Measurements from ENCODE around the gene PEX3. TPM values are rescaled to one million over a fixed set of nuclear protein-coding genes. Genes with fewer than 3 reads are reported as not detected.

Gene PEX3
- total and polyA plus RNA-seq, 10 donors = 9.0 to 21.2 (median 14.4) TPM

GRCh38 chr6:143485967-143486366 is 35.4 kb downstream of the PEX3 start:
- intact Hi-C loops (cut with DNase I; ENCODE audit: low total_unique reads) = no loop called here
- H3K27me3 ChIP-seq (replicated peaks in 1 of 7) = no peaks in the 10 kb centered on the region
- no peak overlapping the region for H3K27ac ChIP-seq
- no peak for TF ChIP-seq CTCF (IDR thresholded peaks at IDR 0.05 in 8 of 11, conservative IDR thresholded peaks at IDR 0.05 in 3 of 11)
- TF ChIP-seq POLR2AphosphoS5 (IDR thresholded peaks at IDR 0.05) = no peak
- no peak for TF ChIP-seq POLR2A (IDR thresholded peaks at IDR 0.05)
- H3K4me3 ChIP-seq = no peak overlapping the region
- H3K36me3 ChIP-seq = peaks cover 0 to 21% (median 2%) of the 10 kb centered on the region in 6 donors
- DNase-seq = no peak
- 81 to 91% (median 90%) methylated on average over 2 of the region's 2 CpGs for WGBS, 5 donors
- no peaks in the 10 kb centered on the region for H3K4me1 ChIP-seq
- H3K9me3 ChIP-seq = no peaks in the 10 kb centered on the region

- H3K4me1 ChIP-seq = no peaks in the 10 kb centered on the region
- no peak overlapping the region for H3K4me3 ChIP-seq
- intact Hi-C loops (cut with DNase I; ENCODE audit: low total_unique reads) = no loop called here
- H3K27ac ChIP-seq = no peak overlapping the region
- no peaks in the 10 kb centered on the region for H3K9me3 ChIP-seq
- 94 to 97% (median 95%) methylated on average over 3 of the region's 3 CpGs for WGBS, 5 donors
- TF ChIP-seq POLR2A (IDR thresholded peaks at IDR 0.05) = no peak
- TF ChIP-seq POLR2AphosphoS5 (IDR thresholded peaks at IDR 0.05) = no peak
- no peak for TF ChIP-seq CTCF (IDR thresholded peaks at IDR 0.05 in 8 of 11, conservative IDR thresholded peaks at IDR 0.05 in 3 of 11)
- DNase-seq = no peak
- peaks cover 0 to 13% (median 2%) of the 10 kb centered on the region in 6 donors for H3K36me3 ChIP-seq
- H3K27me3 ChIP-seq (replicated peaks in 1 of 7) = no peaks in the 10 kb centered on the region
Observed at GRCh38 chr6:143486752-143487151, 36.1 kb downstream of the PEX3 start.

GRCh38 chr6:143490244-143490643 is 39.6 kb downstream of the PEX3 start:
- Histone ChIP-seq H3K36me3 (peaks cover 0 to 37% (median 6%) of the 10 kb centered on the region in 6 donors), H3K27ac (no peak overlapping the region), H3K9me3 (no peaks in the 10 kb centered on the region), H3K27me3 (replicated peaks in 1 of 7) (no peaks in the 10 kb centered on the region), H3K4me3 (no peak overlapping the region), H3K4me1 (no peaks in the 10 kb centered on the region)
- WGBS, 5 donors = 95 to 100% (median 97%) methylated on average over 1 of the region's 1 CpG
- no peak for TF ChIP-seq POLR2A (IDR thresholded peaks at IDR 0.05)
- TF ChIP-seq POLR2AphosphoS5 (IDR thresholded peaks at IDR 0.05) = no peak
- TF ChIP-seq CTCF (IDR thresholded peaks at IDR 0.05 in 8 of 11, conservative IDR thresholded peaks at IDR 0.05 in 3 of 11) = no peak
- no peak for DNase-seq
- intact Hi-C loops (cut with DNase I; ENCODE audit: low total_unique reads) = no loop called here

- Histone ChIP-seq H3K27ac (no peak overlapping the region), H3K9me3 (no peaks in the 10 kb centered on the region), H3K27me3 (replicated peaks in 1 of 7) (no peaks in the 10 kb centered on the region), H3K36me3 (peaks cover 0 to 37% (median 11%) of the 10 kb centered on the region in 6 donors), H3K4me3 (no peak overlapping the region), H3K4me1 (no peaks in the 10 kb centered on the region)
- 95 to 96% (median 95%) methylated on average over 8 of the region's 8 CpGs for WGBS, 5 donors
- intact Hi-C loops (cut with DNase I; ENCODE audit: low total_unique reads) = no loop called here
- TF ChIP-seq POLR2A (IDR thresholded peaks at IDR 0.05) = no peak
- TF ChIP-seq CTCF (IDR thresholded peaks at IDR 0.05 in 8 of 11, conservative IDR thresholded peaks at IDR 0.05 in 3 of 11) = no peak
- no peak for TF ChIP-seq POLR2AphosphoS5 (IDR thresholded peaks at IDR 0.05)
- no peak for DNase-seq
Observed at GRCh38 chr6:143490775-143491174, 40.2 kb downstream of the PEX3 start.
